Inflammatory macrophage treated with lipopolysaccharide for 1 hour (primary cell): ENCODE results near the gene NR2F6.
A peak's percentile ranks its signal among the peaks of the same experiment; 100 is the strongest.

Experiments used
- DNase-seq, 2 donors: peaks; one replicate each; pipeline ENCODE4 v3.0.0-alpha.2; 2020 to 2022

The NR2F6 gene

GRCh38 chr19:17237747-17238706, 7.7 kb downstream of the NR2F6 start:
- DNase-seq: no peak

DNA sequence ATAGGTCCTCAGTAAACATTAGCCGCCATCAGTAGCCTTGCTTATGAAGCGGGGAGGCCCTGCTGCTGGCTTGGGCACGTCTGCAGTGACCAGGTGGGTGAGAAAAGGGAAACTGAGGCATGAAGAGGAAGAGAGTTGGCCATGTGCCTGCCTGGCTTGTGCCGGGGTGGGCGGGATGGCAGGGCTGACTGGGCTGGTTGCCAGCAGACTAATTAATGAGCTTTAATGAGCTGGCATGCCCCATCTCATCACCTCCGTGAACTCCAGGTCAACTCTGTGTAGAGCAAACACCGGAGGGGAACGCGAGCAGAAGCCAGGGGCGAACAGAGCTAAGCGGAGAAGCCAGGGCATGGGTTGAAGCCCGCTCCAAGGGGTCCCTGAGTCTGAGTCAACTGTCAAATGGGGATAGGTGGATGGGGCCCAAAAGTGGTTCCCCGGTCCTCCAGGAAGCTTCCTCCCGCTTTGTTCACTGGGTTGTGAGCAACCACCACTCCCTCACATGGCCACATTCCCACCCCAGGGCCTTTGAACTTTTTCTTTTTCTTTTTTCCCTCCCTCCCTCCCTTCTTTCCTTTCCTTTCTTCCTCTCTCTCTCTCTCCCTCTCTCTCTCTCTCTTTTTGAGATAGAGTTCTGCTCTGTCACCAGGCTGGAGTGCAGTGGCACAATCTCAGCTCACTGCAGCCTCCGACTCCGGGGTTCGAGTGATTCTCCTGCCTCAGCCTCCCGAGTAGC, 8.7 kb downstream of the NR2F6 start:
- no peak for DNase-seq

GRCh38 chr19:17235971-17236777, 9.5 kb downstream of the NR2F6 start:
- DNase-seq: no peak

DNA sequence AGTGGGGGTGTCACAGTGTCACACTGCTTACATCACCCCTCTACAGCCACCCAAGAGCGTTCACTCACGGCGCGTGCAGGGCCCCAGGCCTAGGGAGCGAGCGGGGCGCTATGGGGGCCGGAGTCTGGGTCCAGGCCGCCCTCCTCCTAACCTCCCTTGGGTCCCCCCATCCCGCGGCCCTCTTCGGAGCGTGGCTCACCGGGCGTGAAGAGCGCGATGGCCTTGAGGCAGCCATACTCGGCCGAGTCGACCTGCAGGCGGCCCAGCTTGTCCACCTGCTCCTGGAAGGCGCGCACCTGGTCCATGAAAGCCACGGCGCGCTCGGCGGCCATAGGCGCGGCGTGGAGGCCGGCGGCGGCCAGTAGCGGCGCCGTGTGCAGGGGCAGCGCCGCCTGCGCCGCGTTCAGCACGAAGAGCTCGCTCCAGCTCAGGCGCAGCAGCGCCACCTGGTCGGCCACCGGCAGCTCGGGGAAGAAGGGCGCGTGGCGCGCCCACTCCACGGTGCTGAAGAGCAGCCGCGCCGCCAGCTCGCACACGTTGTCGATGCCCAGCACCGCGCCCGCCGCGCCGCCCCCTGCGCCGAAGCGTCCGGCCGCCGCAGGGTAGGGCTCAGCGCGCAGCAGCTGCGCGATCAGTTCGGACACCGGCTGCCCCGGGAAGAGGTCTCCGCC, 10.3 kb downstream of the NR2F6 start:
- DNase-seq: peak; percentile 37 to 41

- DNase-seq: peak in 1 of 2 donors; percentile 56
These were observed 10.8 kb downstream of the NR2F6 start for GRCh38 chr19:17234911-17235299.

GRCh38 chr19:17232258-17232657, 13.5 kb downstream of the NR2F6 start:
- DNase-seq: no peak

- no peak for DNase-seq
These were observed 15.8 kb downstream of the NR2F6 start for GRCh38 chr19:17229890-17230289.

DNA sequence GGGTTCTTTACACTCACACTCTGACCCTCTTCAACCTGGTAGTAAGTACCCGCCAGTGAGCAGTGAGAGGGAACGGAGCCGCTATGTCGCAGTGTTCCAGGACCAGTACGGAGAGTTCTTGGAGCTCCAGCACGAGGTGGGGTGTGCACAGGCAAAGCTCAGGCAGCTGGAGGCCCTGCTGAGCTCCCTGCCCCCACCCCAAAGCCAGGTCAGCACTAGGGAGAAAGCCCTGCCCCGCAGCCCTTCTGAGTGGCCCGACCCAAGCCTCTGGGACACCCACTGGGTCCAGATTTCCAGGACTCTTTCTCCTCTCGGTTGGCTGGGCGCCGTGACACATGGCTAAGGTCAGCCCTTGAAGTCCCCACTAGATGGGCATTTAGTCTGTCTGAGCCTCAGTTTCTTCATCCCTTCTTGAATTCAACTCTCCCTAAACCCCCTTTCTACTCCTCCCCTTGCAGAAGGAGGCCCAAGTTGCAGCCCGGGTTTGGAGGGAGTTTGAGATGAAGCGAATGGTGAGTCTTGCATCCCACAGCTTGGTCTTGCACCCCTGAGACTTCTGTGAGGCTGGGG, 17.8 kb downstream of the NR2F6 start:
- DNase-seq: no peak

- peak; percentile 99 for DNase-seq
These were observed 19.5 kb downstream of the NR2F6 start, which contains the start of gene OCEL1 for GRCh38 chr19:17226002-17226933. OCEL1 (plus strand) TSS chr19:17226226; CDS start chr19:17226248, 22 bp downstream.

DNA sequence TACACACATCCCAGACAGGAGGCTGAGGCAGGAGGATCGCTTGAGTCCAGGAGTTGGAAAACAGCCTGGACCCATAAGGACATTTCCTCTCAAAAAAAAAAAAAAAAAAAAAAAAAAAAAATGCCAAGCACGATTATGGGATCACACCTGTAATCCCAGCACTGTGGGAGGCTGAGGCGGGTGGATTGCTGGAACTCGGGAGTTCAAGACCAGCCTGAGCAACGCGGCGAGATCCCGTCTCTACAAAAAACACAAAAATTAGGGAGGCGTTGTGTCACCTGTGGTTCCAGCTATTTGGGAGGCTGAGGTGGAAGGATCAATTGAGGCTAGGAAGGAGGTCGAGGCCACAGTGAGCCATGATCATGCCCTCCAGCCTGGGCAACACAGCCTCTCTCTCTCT, 20.7 kb downstream of the NR2F6 start:
- DNase-seq: no peak

DNA sequence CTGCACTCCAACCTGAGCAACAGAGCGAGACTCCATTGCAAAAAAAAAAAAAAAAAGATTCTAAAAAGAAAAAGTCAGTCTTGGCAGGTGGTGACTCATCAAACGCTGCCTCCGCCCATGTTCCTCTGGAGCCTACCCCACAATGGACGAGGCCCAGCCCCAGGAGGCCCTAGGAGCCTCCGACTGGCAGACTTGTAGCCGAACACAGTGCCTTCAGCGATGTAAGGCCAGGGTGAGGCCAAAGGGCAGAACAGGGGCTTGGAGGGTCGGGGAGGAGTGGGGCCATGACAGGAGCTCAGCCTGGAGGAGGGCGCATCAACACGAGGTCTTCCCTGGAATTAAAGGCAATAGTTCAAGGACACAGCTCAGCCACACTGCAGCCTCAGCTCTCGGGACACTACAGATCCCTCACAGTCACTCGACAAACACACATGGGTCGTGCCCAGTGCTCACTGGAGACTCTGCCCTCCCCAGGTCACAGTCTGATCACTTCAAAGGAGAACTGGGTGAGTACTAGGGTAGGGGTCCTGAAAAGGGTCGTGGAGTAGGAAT, 25.4 kb downstream of the NR2F6 start:
- DNase-seq: peak in 1 of 2 donors; percentile 34

GRCh38 chr19:17219286-17219685, 26.4 kb downstream of the NR2F6 start:
- no peak for DNase-seq

GRCh38 chr19:17216058-17216670, 29.6 kb downstream of the NR2F6 start:
- DNase-seq: no peak

DNA sequence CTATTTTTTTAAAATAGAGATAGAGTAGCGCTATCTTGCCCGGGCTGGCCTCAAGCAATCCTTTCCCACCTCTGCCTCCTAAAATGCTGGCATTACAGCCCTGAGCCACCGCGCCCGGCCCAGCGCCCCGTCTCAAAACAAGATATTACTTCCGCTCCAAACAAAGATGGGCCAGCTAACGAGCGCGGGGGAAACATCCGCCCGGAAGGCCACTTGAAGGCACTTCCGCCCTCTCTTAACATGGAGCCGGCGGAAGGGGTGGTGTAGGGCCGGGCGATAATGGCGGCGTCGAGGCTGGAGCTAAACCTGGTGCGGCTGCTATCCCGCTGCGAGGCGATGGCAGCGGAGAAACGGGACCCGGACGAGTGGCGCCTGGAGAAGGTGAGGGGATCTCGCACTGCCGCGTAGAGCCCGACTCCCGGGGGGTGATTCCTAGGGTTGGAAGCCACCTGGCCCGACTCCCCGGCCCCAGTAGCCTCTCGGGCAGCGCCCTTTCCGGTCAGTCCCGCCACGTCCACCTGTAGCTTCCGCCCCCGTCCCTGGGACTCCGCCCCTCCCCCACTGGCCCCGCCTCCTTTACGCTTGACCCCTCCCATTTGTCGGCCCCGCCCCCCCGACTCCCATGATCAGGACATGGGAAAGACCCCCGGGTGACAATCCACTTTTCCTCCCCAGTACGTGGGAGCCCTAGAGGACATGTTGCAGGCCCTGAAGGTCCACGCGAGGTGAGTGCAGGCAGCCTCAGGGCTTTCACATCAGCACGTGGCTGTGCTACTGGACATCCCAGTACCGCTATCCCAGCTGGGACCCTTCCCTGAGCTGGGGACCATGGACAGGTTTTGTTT, 30.4 kb downstream of the NR2F6 start, which contains the start of gene USE1:
Gene USE1 (plus strand): TSS at position 231 of the 845 bp plus-strand sequence. CDS start 49 bp downstream, at position 280.
- peak; percentile 87 for DNase-seq

GRCh38 chr19:17214508-17215126, 31.1 kb downstream of the NR2F6 start:
- DNase-seq: no peak

DNA sequence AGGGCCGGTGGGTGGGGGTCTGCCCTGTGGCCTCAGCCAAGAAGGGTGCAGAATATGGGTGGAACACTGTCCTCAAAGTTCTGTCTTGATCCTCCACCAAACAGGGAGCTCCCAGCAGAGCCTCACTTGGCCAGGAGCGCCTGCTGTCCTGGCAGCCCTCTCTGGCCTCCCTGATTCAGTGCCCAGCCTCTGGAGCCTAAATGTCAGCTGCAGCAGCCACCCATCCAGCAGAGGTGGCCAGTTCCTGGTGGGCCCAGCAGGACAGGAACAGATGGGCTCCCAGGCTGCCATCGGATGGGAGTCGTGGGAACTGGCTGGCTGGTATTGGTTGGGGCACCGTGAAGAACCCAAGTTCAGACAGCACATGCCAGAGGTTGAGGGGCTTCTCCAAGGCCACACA, 32.4 kb downstream of the NR2F6 start:
- no peak for DNase-seq

DNA sequence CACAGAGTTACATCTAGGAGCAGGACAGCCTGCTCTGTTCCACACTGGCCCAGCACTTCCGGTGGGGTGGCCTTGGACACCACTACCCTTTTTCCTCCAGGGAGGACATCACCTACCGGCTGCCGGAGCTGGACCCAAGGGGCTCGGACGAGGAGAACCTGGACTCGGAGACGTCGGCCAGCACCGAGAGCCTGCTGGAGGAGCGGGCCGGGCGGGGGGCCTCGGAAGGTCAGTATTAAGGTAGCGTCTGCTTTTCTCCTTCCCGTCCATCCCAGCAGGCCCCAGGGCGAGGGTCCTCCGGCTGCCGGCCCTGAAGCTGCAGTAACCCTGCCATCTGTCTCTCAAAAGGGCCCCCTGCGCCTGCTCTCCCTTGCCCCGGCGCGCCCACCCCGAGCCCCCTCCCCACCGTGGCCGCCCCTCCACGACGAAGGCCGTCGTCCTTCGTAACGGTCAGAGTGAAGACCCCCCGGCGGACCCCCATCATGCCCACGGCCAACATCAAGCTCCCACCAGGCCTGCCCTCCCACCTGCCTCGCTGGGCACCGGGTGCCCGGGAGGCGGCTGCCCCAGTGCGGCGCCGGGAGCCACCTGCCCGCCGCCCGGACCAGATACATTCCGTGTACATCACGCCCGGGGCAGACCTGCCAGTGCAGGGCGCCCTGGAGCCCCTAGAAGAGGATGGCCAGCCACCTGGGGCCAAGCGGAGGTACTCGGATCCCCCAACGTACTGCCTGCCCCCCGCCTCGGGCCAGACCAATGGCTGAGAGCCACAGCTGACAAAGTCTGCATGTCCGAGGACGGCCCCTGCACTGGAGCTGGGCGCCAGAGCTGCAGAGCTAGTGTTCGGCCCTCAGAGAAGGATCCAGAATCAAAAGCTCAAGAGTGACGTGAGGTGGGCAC, 33.9 kb downstream of the NR2F6 start:
- no peak for DNase-seq
